ENCODE results near the gene LRTM2.

DNA sequence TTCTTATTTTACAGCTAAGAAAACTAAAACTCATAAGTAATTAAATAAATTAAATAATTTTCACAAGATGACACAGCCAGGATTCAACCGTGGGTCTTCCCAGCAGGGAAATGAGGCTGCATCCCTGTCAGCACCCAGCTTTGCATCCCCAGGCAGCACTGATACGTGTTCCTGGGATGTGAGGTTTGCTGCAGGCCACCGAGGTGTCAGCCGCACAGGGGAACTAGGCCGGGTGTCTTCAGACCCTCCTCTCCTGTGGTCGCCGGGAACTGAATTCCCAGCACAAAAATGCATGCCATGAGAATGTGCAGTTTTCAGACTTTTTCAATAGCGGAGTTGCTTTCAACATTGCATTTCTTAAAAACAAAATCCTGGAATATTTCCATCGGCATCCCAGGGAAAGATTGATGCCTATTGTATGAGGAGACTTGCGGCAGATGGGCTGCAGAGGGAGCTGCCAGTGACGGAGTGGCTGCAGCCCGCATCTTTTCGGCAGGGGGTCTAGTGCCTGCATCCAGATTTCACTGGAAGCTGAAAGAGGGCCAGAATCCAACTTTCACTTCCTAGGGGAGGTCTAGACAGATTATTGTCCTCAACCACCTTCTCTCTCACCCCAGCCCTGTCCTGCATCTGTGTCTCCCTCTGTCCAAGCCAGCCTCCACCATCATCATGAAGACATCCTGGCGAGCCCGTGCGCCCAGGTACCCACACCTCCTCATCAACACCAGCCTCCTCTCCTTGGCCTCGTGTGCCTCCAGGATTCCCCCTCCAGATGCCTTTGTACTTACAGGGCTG, 12.6 kb downstream of the LRTM2 start:
- TF ChIP-seq BHLHE40 (IDR thresholded peaks at IDR 0.05; ENCODE audit: borderline replicate concordance), result no peak
- no peak for TF ChIP-seq ELF4 (IDR thresholded peaks at IDR 0.05)
- no peak for TF ChIP-seq FOXM1 (IDR thresholded peaks at IDR 0.05; ENCODE audit: borderline replicate concordance)
- no peak for TF ChIP-seq HDGF (IDR thresholded peaks at IDR 0.05; ENCODE audit: borderline replicate concordance)
- TF ChIP-seq SUZ12 (IDR thresholded peaks at IDR 0.05), result no peak
- no peak for TF ChIP-seq CTBP1 (IDR thresholded peaks at IDR 0.05; ENCODE audit: borderline replicate concordance)
- no peak for TF ChIP-seq TARDBP (IDR thresholded peaks at IDR 0.05)
- TF ChIP-seq SP1 (IDR thresholded peaks at IDR 0.05), result no peak
